ENCODE measurements around the gene TRPM2. TPM values are rescaled to one million over a fixed set of nuclear protein-coding genes. Genes with fewer than 3 reads are reported as not detected.

Gene TRPM2
- total and polyA plus RNA-seq, 2 of the 13 experiments (the other 11 are each of a cell fraction or from before 2014, with no cell fraction given): 0.07 to 0.20 TPM

GRCh38 chr21:44482581-44483287 lies 129.3 kb downstream of the TRPM2 start (continued):
- no peak for TF ChIP-seq ZNF282 (IDR thresholded peaks at IDR 0.05; ENCODE audit: partially characterized antibody)
- TF ChIP-seq GATAD2A (CRISPR knock-in tag; IDR thresholded peaks at IDR 0.05): peak; percentile 33
- peak; percentile 39; the same call in 1 of the 2 replicates for TF ChIP-seq ARID5B (CRISPR knock-in tag; IDR thresholded peaks at IDR 0.05)
- TF ChIP-seq ISL2 (CRISPR knock-in tag; IDR thresholded peaks at IDR 0.05): peak; percentile 28; the same call in 1 of the 2 replicates
- TF ChIP-seq THAP7 (CRISPR knock-in tag; IDR thresholded peaks at IDR 0.05): no peak
- 0 out of 2 replicates have a peak, but pooled peaks have one; percentile 47 for TF ChIP-seq ZNF367 (CRISPR knock-in tag; IDR thresholded peaks at IDR 0.05; ENCODE audit: borderline replicate concordance)
- no peak; the same call in 1 of the 2 replicates for TF ChIP-seq ZNF275 (CRISPR knock-in tag; IDR thresholded peaks at IDR 0.05; ENCODE audit: borderline replicate concordance)
- peak in 1 of 2 experiments; percentile 56; a peak in 1 of 4 replicates for TF ChIP-seq ATF4 (CRISPR knock-in tag; IDR thresholded peaks at IDR 0.05)
- no peak for TF ChIP-seq PAF1 (CRISPR knock-in tag; IDR thresholded peaks at IDR 0.05)
- peak; percentile 21 for TF ChIP-seq ZNF781 (CRISPR knock-in tag; IDR thresholded peaks at IDR 0.05; ENCODE audit: borderline replicate concordance, not compliant biosample characterization)
- TF ChIP-seq PPARG (CRISPR knock-in tag; conservative IDR thresholded peaks at IDR 0.05): peak; percentile 86
- peak; percentile 71 for TF ChIP-seq DMAP1 (CRISPR knock-in tag; IDR thresholded peaks at IDR 0.05)
- TF ChIP-seq ZNF737 (CRISPR knock-in tag; IDR thresholded peaks at IDR 0.05; ENCODE audit: borderline replicate concordance): peak; percentile 90; the same call in 1 of the 2 replicates
- TF ChIP-seq TEF (CRISPR knock-in tag; IDR thresholded peaks at IDR 0.05): no peak
- no peak for TF ChIP-seq BATF2 (CRISPR knock-in tag; IDR thresholded peaks at IDR 0.05)
- peak; percentile 1; the same call in 1 of the 2 replicates for TF ChIP-seq ZMYM3 (CRISPR knock-in tag; IDR thresholded peaks at IDR 0.05)
- TF ChIP-seq FOXJ3 (CRISPR knock-in tag; IDR thresholded peaks at IDR 0.05; ENCODE audit: borderline replicate concordance): peak; percentile 48; the same call in 1 of the 2 replicates
- no peak for TF ChIP-seq RNF219 (CRISPR knock-in tag; IDR thresholded peaks at IDR 0.05)

Data from HepG2 (cell line).